ENCODE measurements around the gene TEKT2.

The TEKT2 gene

GRCh38 chr1:36083635-36084496 lies at the start of gene TEKT2:
TEKT2 (plus strand) TSS chr1:36084094; CDS start chr1:36084922, 828 bp downstream.
- DNase-seq (ENCODE audit: low spot score) = no peak

DNA sequence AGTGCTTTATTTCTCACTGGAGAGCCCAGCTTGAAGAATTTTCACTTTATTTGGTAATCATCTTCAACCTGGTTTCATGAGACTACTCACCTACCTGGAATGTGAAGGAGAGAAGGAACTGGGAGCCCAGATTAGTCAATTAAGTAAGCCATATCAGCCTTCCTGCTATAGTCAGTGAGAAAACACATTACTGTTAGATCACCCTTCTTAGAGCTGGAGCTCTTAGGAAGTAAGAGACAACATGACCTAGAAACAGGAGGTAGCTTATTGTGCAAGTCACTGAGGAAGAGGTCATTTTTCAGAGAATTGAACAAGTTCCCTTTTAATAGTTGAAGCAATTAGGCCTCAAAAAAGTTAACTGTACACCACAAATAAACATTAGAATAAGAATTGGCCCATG lies 49.2 kb upstream of the TEKT2 start:
- no peak for DNase-seq (ENCODE audit: low spot score)

DNA sequence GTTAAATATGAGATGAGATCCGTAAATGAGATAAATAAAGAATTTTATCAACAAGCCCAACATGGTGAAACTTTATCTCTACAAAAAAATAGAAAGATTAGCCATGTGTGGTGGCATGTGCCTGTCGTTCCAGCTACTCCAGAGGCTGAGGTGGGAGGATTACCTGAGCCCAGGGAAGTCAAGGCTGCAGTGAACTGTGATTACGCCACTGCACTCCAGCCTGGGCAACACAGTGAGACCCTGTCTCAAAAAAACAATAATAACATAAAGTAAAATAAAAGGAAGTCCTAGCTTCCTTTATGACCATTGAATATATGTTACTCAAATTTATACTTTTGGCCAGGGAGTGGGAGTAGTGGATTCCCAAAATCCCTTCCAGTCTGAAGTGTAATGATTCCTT lies 48.7 kb upstream of the TEKT2 start:
- DNase-seq (ENCODE audit: low spot score) = no peak

- no peak for DNase-seq (ENCODE audit: low spot score)
Observed at GRCh38 chr1:36040238-36040637, 43.7 kb upstream of the TEKT2 start.

DNA sequence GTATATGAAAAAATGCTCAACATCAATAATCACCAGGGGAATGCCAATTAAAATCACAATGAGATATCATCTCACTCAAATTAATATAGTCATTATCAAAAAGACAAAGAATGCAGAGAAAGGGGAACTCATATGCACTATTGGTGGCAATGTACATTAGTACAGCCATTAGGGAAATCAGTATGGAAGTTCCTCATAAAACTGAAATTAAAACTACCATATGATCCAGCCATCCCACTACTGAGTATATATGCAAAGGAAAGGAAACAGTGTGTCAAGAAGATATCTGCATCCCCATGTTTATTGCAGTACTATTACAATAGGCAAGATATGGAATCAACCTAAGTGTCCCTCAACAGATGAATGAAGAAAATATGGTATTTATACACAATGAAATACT lies 32.1 kb upstream of the TEKT2 start:
- DNase-seq (ENCODE audit: low spot score) = no peak

DNA sequence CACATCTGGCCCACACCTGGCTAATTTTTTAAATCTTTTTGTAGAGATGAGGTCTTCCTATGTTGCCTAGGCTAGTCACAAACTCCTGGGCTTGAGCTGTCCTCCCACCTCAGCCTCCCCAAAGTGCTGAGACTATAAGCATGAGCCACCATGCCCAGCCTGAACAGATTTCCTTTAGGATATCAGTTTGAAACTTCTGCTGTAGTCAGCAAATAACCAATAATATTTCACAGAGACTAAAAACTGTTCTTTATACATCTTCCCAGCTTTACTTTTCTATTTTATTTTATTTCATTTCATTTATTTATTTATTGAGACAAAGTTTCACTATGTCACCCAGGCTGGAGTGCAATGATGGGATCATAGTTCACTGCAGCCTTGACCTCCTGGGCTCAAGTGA lies 29.9 kb upstream of the TEKT2 start:
- DNase-seq (ENCODE audit: low spot score) = no peak

DNA sequence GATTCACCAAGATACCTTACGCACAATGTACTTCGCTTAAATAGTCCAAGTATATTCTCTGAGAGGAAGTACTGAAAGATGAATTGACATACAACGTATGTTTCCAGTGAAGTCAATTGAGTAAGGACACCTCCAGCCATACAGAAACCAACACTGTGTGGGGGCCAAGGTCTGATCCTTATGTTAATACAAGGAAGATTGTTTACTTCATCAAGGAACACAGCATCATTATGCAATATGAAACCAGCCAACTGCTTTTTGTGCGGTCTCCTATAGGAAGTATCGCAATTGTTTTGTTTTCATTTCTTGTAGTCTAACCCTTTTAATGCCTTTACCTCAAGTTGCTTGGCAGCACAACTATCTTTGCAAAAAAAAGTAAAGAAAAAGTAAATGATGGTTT lies 28.2 kb upstream of the TEKT2 start:
- DNase-seq (ENCODE audit: low spot score) = no peak

DNA sequence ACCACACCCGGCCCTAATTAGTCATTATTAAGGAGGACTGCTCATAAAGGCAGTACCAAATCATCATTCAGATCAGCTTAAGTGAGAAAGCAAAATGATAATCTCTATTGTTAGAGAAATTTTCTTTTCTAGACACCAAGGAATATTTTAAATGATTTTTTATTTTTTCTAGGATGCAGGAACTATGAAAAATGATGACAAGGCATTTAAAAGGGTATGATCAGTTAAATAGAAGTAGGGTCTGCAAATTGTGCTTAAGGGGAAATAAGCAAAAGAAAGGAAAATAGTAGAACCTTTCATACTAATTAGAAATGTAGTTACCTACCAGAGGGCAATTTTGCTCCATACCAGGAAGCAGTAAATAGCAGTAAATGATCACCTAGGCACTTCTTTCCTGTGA lies 21.6 kb upstream of the TEKT2 start:
- no peak for DNase-seq (ENCODE audit: low spot score)

- DNase-seq (ENCODE audit: low spot score) = no peak
Observed at GRCh38 chr1:36067871-36068270, 16.0 kb upstream of the TEKT2 start.

DNA sequence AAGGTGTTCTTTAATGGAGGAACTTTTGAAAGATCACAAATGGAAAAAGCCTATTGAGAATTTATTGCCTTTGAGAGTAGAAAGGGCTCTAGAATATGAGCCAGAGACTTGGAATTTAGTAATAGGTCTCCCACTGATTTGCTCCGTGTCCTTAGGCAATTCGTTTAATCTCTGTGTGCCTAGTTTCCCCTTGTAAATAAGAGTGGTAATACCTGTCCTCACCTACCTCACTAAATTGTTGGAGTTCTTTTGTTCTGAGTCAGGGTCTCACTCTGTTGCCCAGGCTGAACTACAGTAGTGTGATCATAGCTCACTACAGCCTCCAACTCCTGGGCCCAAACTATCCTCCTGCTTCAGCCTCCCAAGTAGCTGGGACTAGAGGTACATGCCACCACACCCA lies 15.0 kb upstream of the TEKT2 start:
- DNase-seq (ENCODE audit: low spot score) = no peak

GRCh38 chr1:36070349-36070748 lies 13.5 kb upstream of the TEKT2 start:
- no peak for DNase-seq (ENCODE audit: low spot score)

- no peak for DNase-seq (ENCODE audit: low spot score)
Observed at GRCh38 chr1:36076979-36077573, 6.8 kb upstream of the TEKT2 start.

DNA sequence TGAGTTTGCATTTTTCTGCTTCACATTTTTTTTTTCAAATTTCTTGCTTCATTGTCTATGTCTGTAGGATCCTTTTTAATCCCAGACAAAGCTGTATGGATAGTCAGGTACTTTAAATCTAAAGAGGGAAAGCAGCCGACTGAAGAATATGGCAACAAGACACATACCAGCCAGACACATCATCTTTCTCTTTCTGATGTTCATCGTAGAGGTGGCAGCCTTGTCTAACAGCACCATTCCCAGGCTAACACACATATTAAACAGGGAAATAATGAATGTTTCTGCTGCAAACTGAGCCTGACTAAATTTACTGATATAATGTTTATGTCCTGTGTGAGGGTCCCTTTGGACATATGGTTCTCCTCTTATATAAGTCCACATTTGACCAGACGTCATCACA lies 3.7 kb upstream of the TEKT2 start:
- DNase-seq (ENCODE audit: low spot score) = no peak

DNA sequence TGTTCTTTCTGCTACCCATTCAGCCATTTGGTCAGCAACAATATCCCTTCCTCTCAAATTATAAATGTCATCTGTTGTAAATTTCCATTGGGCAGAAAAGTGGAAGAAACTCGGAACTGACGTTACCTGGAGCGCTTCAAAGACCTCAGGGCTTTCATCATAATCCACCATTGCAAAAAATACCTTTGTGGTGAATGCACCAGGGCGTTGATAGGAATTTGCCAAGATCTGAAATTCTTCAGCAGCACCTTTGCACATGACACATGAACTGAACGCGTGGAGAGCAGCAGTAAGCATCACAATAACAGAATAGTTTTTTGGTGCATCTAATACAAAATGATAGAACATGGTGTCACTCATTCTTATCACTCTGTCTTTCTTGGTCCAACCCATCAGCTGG lies 3.1 kb upstream of the TEKT2 start:
- no peak for DNase-seq (ENCODE audit: low spot score)

DNA sequence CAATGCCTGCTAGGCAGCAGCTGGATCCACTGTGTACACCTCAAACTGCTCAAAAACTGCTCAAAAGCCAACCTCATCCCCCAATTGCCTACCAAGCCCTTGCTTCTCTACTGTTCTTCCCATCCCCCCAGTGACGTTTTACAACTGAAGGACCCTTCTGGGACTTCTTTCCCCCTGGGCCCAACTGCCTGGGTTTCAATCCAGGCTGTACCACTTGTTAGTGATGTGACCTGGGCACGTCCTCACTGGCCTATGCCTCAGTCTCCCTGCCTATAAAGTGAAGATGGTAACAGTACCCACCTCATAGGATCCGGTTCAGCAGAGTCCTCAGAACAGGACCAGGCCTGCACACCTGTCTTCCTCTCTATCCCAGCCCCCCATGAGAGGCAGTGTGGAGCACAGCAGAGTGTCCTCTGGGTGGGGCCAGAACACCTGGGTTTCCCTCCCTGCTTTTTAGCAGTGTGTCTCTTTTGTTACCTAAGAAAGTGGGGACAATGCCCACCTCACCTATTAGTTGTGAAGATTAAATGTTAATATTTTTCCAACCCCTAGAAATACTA lies 1.9 kb upstream of the TEKT2 start:
- DNase-seq (ENCODE audit: low spot score) = no peak

- no peak for DNase-seq (ENCODE audit: low spot score)
Observed at GRCh38 chr1:36083219-36083618, 675 bp upstream of the TEKT2 start.

DNA sequence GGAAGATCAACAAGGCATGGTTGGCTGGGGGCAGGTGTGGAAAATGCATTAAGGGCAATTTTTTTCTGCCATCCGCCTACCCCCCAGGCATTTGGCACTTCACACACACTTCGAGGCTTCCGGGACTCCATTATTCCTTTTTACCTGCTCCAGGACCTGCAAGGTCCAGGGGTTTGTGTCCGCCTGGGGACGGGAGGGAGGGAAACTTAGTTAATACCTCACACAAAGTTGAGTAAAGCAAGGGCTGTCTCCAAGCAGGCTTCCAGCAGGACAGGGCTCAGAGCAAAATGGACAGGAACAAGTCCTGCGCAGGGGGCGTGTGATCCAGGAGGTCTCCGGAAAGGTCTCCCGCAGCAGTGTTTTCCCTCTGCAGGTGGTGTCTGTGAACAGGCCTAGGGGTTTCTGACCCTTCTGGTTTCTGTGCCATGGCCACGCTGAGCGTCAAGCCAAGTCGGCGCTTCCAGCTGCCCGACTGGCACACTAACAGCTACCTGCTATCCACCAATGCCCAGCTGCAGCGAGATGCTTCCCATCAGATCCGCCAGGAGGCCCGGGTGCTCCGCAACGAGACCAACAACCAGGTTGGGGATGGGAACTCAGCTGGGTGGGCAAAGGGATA lies 712 bp downstream of the TEKT2 start:
- no peak for DNase-seq (ENCODE audit: low spot score)

- no peak for DNase-seq (ENCODE audit: low spot score)
Observed at GRCh38 chr1:36085126-36085525, 1.2 kb downstream of the TEKT2 start.

GRCh38 chr1:36085686-36086526 lies 2.0 kb downstream of the TEKT2 start:
- DNase-seq (ENCODE audit: low spot score) = no peak

DNA sequence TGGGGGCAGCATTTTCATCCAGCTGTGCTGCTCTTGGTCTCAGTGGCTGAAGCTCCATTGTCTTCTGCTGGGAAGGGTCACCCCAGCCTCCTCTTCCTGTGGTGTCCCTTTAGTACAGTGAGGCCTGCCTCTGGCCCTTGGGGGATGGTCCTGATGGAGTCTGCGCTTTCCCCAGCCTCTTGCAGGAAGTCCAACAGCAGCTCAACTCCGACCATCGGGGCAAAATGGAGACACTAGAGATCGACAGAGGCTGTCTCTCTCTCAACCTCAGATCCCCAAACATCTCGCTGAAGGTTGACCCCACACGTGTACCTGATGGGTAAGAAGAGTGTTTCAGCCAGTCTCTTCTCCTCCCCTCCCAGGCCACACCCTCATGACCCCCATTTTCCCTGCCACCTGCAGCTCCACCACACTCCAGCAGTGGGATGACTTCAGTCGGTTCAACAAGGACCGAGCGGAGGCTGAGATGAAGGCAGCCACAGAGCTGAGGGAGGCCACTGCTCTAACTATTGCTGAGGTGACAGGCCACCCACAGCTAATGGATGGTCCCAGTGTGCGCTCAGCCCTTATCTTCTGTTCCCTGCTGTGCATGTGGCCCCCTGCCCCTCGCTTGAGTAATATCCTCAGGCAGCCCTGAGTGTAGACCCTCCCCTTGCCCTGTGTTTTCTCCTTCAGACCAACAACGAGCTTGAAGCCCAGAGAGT lies 2.8 kb downstream of the TEKT2 start:
- no peak for DNase-seq (ENCODE audit: low spot score)

All from CD4-positive, alpha-beta T cell treated with Interleukin-2 at 100 ng/mL for 4 hours (primary cell).